ENCODE results near the gene POU2AF1. TPM values are rescaled to one million over a fixed set of nuclear protein-coding genes. Genes with fewer than 3 reads are reported as not detected.

POU2AF1 gene
- total RNA-seq, 2 experiments from 2014 or later, result 0.52 to 0.78 TPM

- H3K27ac ChIP-seq (ENCODE audit: low read depth in 1 of 2, low read length in 2 of 2), result no peak overlapping the region
- intact Hi-C loops (cut with DNase I, micrococcal nuclease), result loop anchor here in 1 of 2 experiments (5.0 kb wide), 1 partner anchor 44 kb away; no protein-coding TSS in a partner anchor
- no peak for TF ChIP-seq CTCF (IDR thresholded peaks at IDR 0.05)
- ChIA-PET POLR2A (interaction anchor here (0.9 kb wide), 1 partner anchor 30 kb away, joined by 3 read pairs; no protein-coding TSS in a partner anchor), CTCF (interaction anchor here (2.3 kb wide), 1 partner anchor 13 kb away, joined by 10 read pairs; no protein-coding TSS in a partner anchor)
- no peak for ATAC-seq (ENCODE audit: poor library complexity)
- peaks cover 34% of the 10 kb centered on the region for H3K4me1 ChIP-seq (ENCODE audit: insufficient read depth, low read length)
- H3K27me3 ChIP-seq (ENCODE audit: control insufficient read depth in 1 of 2, insufficient read depth in 2 of 2, low read length in 2 of 2), result no peaks in the 10 kb centered on the region
- no peaks in the 10 kb centered on the region for H3K9me3 ChIP-seq (ENCODE audit: control insufficient read depth in 1 of 2, insufficient read depth in 1 of 2, low read length in 2 of 2)
- no peak for DNase-seq
- H3K36me3 ChIP-seq (ENCODE audit: insufficient read depth, low read length), result no peaks in the 10 kb centered on the region
- Mint-ChIP-seq H3K4me3 (no peak overlapping the region), H3K9me3 (no peaks in the 10 kb centered on the region), H3K27ac (no peak overlapping the region), H3K27me3 (no peaks in the 10 kb centered on the region), H3K36me3 (ENCODE audit: low read depth) (no peaks in the 10 kb centered on the region), H3K4me1 (ENCODE audit: low read depth) (peaks cover 53% of the 10 kb centered on the region)
- H3K4me3 ChIP-seq (ENCODE audit: low read length), result no peak overlapping the region
Measured at GRCh38 chr11:111416231-111416960, 37.3 kb upstream of the POU2AF1 start.

- ChIA-PET CTCF (no interaction called here), POLR2A (interaction anchor here (2.0 kb wide), 1 partner anchor 36 kb away, joined by 6 read pairs; the partner anchor contains the start of gene POU2AF1)
- no peak for TF ChIP-seq CTCF (IDR thresholded peaks at IDR 0.05)
- intact Hi-C loops (cut with DNase I, micrococcal nuclease), result loop anchor here in 1 of 2 experiments (5.0 kb wide), 1 partner anchor 43 kb away; no protein-coding TSS in a partner anchor
- Mint-ChIP-seq H3K4me1 (ENCODE audit: low read depth) (peaks cover 53% of the 10 kb centered on the region), H3K27me3 (no peaks in the 10 kb centered on the region), H3K4me3 (peak overlapping the region; percentile 30), H3K36me3 (ENCODE audit: low read depth) (no peaks in the 10 kb centered on the region), H3K9me3 (no peaks in the 10 kb centered on the region), H3K27ac (no peak overlapping the region)
- H3K4me3 ChIP-seq (ENCODE audit: low read length), result no peak overlapping the region
- DNase-seq, result no peak
- no peaks in the 10 kb centered on the region for H3K27me3 ChIP-seq (ENCODE audit: control insufficient read depth in 1 of 2, insufficient read depth in 2 of 2, low read length in 2 of 2)
- peaks cover 34% of the 10 kb centered on the region for H3K4me1 ChIP-seq (ENCODE audit: insufficient read depth, low read length)
- no peaks in the 10 kb centered on the region for H3K36me3 ChIP-seq (ENCODE audit: insufficient read depth, low read length)
- no peak overlapping the region for H3K27ac ChIP-seq (ENCODE audit: low read depth in 1 of 2, low read length in 2 of 2)
- ATAC-seq (ENCODE audit: poor library complexity), result no peak
- no peaks in the 10 kb centered on the region for H3K9me3 ChIP-seq (ENCODE audit: control insufficient read depth in 1 of 2, insufficient read depth in 1 of 2, low read length in 2 of 2)
Measured at GRCh38 chr11:111414936-111415335, 35.9 kb upstream of the POU2AF1 start.

- Mint-ChIP-seq H3K4me1 (ENCODE audit: low read depth) (peaks cover 53% of the 10 kb centered on the region), H3K4me3 (peak overlapping the region; percentile 30), H3K27ac (peak overlapping the region; percentile 37), H3K9me3 (no peaks in the 10 kb centered on the region), H3K36me3 (ENCODE audit: low read depth) (no peaks in the 10 kb centered on the region), H3K27me3 (no peaks in the 10 kb centered on the region)
- H3K36me3 ChIP-seq (ENCODE audit: insufficient read depth, low read length), result no peaks in the 10 kb centered on the region
- H3K4me3 ChIP-seq (ENCODE audit: low read length), result peak overlapping the region; percentile 28
- H3K27me3 ChIP-seq (ENCODE audit: control insufficient read depth in 1 of 2, insufficient read depth in 2 of 2, low read length in 2 of 2), result no peaks in the 10 kb centered on the region
- intact Hi-C loops (cut with DNase I, micrococcal nuclease), result no loop called here
- ATAC-seq (ENCODE audit: poor library complexity) (no peak), DNase-seq (peak in 1 of 14 experiments; percentile 22)
- H3K27ac ChIP-seq (ENCODE audit: low read depth in 1 of 2, low read length in 2 of 2), result no peak overlapping the region
- peaks cover 34% of the 10 kb centered on the region for H3K4me1 ChIP-seq (ENCODE audit: insufficient read depth, low read length)
- no peak for TF ChIP-seq CTCF (IDR thresholded peaks at IDR 0.05)
- no peaks in the 10 kb centered on the region for H3K9me3 ChIP-seq (ENCODE audit: control insufficient read depth in 1 of 2, insufficient read depth in 1 of 2, low read length in 2 of 2)
- ChIA-PET CTCF (no interaction called here), POLR2A (interaction anchor here (2.0 kb wide), 1 partner anchor 35 kb away, joined by 6 read pairs; the partner anchor contains the start of gene POU2AF1)
Measured at GRCh38 chr11:111414267-111414931, 35.3 kb upstream of the POU2AF1 start.
